DND-41 (cell line): ENCODE measurements around the gene FUT7.

ENCODE experiments used
- EZH2 ChIP-seq: IDR thresholded peaks from 3 replicates; pipeline ENCODE4 v1.6.1; 2012; ENCODE audit warnings: borderline replicate concordance, low read depth, mild to moderate bottlenecking, moderate library complexity, low read length, inconsistent platforms; ENCODE audit not compliant: severe bottlenecking
- TF ChIP-seq, protein P1 (sequence below): IDR thresholded peaks from 2 replicates; pipeline ENCODE4 v1.5.1; 2012; ENCODE audit warnings: borderline replicate concordance, low read length, moderate library complexity, mild to moderate bottlenecking; ENCODE audit not compliant: poor library complexity, severe bottlenecking; ENCODE audit errors: extremely low read depth

DNA sequence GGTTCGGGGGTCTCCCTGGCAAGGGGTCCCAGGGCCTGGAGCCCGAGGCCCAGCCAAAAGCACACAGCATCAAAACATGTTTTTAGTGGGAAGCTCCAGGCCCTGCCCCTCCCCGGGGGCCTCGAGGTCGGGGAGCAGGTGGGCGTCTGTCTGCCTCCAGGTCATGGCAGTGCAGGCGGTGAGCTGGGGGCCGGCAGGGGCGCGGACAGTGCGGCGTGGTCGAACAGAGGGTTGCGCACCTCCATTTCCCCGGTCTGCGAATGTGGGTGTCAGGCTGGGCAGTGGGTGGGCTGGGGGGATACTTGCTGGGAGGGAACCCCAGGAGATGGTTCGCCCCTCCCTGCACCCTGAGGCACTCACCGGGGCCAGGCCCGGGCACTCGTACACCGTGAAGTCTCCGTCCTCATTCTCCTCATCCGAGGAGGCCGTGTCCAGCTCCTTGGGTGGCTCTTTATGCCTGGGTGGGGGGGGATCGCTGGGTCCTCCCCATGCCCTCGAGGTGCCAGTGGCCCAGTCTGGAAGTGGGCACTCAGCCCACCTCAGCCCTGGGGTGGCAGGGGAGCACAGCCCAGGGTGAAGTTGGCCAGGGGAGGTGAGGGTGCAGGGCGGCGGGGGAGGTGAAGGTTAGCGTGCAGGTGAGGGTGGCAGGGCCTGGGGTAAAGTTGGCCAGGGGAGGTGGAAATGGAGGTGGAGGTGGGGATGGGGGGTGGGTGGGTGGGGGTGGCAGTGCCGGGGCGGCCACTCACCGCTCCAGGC lies 7.9 kb upstream of the FUT7 start:
- TF ChIP-seq, protein P1, sequence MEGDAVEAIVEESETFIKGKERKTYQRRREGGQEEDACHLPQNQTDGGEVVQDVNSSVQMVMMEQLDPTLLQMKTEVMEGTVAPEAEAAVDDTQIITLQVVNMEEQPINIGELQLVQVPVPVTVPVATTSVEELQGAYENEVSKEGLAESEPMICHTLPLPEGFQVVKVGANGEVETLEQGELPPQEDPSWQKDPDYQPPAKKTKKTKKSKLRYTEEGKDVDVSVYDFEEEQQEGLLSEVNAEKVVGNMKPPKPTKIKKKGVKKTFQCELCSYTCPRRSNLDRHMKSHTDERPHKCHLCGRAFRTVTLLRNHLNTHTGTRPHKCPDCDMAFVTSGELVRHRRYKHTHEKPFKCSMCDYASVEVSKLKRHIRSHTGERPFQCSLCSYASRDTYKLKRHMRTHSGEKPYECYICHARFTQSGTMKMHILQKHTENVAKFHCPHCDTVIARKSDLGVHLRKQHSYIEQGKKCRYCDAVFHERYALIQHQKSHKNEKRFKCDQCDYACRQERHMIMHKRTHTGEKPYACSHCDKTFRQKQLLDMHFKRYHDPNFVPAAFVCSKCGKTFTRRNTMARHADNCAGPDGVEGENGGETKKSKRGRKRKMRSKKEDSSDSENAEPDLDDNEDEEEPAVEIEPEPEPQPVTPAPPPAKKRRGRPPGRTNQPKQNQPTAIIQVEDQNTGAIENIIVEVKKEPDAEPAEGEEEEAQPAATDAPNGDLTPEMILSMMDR, result no peak
- TF ChIP-seq EZH2, result no peak
